RCC 7860 (cell line): ENCODE results near the gene CDH23.
A peak's percentile ranks its signal among the peaks of the same experiment; 100 is the strongest.
"Not testable (repeated sequence)": the region's sequence is repeated elsewhere in the genome, so short reads cannot be mapped to it uniquely, and the experiment has no call there.

ENCODE experiments used
- DNase-seq: peaks from one replicate; pipeline ENCODE4 v3.0.0-alpha.2; 2015; ENCODE audit warnings: low spot score
- FAIRE-seq: peaks from 2 replicates; lab custom pipeline; 2012; peaks lifted over from hg19 to GRCh38; lab: Jason Lieb, UNC

CDH23 gene

GRCh38 chr10:71850021-71850742 is 453.5 kb downstream of the CDH23 start:
- DNase-seq (no peak), FAIRE-seq (no peak)

DNA sequence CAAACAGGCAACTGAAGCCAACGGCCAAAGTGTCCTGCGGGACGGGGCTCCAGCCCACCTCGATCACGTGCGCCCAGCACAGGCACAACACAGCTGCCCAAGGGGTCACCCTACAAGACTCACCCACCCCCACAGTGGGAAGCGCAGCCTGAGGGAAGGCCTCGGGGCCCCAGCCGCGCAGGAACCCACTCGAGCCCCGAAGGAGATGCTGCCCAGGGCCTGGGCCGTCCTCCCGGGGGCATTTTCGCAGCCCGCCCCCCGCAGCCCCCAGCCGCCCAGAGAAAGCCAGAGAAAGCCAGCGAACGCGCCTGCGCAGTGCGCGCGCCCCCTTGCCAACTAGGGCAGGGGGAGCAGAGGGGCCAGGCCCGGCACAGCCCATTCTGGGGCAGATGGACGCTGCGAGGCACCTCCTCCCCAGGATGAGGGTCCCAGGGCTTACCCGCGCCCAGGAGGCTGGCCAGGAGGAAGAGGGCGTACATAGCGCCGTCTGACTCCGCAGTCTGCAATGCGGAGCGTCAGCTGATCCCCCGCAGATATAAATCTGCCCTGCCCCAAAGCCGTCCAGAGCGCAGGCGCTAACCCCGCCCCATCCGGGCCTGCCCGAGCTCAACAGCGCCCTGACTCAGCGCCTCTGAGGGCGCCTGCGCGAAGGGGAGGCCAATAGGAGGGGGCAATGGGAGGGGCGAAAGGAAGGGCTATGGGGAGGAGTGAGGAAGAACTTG is 454.2 kb downstream of the CDH23 start, which contains the start of gene PSAP:
PSAP (minus strand) TSS at position 509 of the 722 bp plus-strand sequence; CDS start at position 479, 30 bp downstream.
- FAIRE-seq (peak; percentile 93), DNase-seq (peak; percentile 94)

DNA sequence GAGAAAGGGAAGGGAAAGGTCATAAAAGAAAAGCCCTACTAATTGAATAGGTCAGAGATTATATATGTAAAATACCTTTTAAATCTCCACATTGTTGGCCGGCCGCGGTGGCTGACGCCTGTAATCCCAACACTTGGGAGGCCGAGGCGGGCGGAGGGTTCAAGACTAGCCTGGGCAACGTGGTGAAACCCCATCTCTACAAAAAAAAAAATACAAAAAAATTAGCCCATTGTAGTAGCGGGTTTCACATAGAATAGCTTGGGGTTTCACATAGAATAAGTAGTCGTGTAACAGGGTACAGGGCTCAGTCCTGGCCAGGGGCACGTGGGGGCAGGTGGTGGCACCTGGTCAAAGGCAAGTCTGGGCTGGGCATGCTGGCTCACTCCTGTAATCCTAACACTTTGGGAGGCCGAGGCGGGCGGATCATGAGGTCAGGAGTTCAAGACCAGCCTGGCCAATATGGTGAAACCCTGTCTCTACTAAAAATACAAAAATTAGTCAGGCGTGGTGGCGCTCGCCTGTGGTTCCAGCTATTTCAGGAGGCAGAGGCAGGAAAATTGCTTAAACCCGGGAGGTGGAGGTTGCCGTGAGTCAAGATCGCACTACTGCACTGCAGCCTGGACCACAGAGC is 454.9 kb downstream of the CDH23 start:
- not testable (repeated sequence) for DNase-seq, FAIRE-seq

DNA sequence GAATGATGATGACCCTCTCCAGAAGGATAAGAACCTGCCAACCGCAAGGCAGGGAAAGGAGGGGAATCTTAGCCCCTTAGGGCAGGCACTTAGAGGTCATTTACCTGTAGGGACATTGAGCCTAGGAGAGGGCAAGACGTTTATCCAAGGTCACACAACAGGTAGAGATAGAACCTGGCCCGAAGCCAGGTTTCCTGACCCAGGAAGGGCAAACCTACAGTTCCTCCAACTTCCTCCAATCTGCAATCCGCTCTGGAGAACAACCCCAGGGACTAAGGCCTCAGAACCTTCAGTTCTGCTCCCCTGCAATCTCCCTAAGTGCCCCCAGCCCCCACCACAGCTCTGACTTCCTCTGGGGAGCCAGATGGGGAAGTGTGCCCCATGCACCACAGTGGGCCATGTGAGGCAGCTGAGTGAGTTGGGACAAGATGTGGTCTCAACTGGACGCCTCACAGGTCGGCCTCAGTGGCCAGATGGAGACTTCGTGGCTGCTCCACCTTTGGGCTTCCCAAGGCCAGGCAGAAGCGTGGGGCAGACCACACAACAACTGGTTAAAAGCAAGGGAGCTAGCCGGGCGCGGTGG is 455.7 kb downstream of the CDH23 start:
- DNase-seq = no peak
- no peak for FAIRE-seq

- DNase-seq = no peak
- FAIRE-seq = no peak
These were observed 457.3 kb downstream of the CDH23 start for GRCh38 chr10:71854031-71854430.

- no peak for FAIRE-seq
- DNase-seq = no peak
These were observed 459.9 kb downstream of the CDH23 start for GRCh38 chr10:71856619-71857018.

- no peak for DNase-seq
- no peak for FAIRE-seq
These were observed 461.5 kb downstream of the CDH23 start for GRCh38 chr10:71857934-71858890.

DNA sequence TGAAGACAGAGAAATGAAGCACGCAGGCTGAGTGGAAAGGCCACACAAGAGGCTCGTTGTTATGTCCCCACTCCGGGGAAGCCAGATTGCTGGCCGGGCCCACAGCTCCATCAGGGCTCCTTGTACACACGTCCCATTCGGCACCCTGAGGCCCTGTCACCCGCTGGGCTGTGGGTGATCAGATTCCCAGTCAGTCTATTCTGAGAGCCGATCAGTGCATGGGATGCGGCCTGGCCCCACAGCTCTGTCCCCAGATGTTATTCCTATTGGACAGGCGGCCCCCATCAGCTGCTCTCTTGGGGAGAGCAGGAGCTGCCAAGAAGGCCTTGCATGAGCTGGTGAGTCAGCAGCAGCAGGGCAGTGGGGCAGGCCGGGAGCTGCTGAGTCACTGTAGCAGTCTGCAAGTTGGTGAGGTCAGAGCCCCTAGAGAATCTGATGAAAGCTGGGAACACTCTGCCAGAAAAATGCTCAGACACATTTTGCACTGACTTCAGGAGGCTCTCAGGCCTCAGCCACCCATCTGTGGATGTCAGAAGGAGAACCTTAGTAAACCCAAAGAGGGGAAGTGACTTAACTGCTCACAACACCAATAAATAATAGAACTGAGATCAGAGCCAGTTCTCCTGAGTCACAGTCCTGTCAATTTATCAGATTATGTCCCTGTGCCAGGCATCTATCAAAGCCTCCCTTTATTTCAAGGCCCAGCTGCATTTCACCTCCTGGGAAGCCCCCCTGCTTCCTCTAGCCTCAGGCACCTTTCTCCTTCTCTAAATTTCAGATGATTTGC is 463.7 kb downstream of the CDH23 start:
- FAIRE-seq = peak; percentile 88
- DNase-seq = peak; percentile 99

GRCh38 chr10:71863203-71863602 is 466.5 kb downstream of the CDH23 start:
- DNase-seq (peak; percentile 44), FAIRE-seq (no peak)

- DNase-seq = peak; percentile 52
- peak; percentile 12 for FAIRE-seq
These were observed 468.2 kb downstream of the CDH23 start for GRCh38 chr10:71864911-71865361.
